Measurements from ENCODE around the gene GALNT2.

DNA sequence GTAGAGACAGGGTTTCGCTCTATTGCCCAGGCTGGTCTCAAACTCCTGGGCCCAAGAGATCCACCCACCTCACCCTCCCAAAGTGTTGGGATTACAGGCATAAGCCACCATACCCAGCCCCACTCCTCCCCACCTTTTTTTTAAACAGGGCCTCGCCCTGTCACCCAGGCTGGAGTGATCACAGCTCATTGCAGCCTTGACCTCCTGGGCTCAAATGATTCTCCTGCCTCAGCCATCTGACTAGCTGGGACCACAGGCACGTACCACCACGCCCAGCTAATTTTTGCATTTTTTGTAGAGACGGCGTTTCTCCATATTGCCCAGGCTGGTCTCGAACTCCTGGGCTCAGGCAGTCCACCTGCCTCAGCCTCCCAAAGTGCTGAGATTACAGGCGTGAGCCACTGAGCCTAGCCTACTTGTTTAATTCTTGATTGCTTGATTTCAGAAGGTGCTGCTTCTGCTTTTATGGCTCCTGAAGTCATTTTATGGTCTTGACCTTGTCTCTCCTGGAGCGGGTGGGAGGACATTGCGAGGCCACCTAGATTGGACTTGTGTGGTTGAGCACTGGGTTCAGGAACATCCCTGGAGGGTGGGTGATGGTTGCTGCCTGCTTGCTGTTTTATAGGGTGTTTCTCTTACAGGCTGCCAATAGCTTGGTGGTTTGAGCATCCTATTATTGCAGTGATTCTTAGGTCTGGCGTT is 81.9 kb downstream of the GALNT2 start:
- TF ChIP-seq TAF1 (IDR thresholded peaks at IDR 0.05; ENCODE audit: borderline replicate concordance, insufficient read depth, low read length) (no peak), POLR2AphosphoS5 (IDR thresholded peaks at IDR 0.05; ENCODE audit: low read depth, low read length) (no peak), SIN3A (IDR thresholded peaks at IDR 0.05; ENCODE audit: borderline replicate concordance, insufficient read depth, low read length) (no peak), FOXP2 (optimal IDR thresholded peaks at IDR 0.05; ENCODE audit: borderline replicate concordance, extremely low read depth, extremely low read length, insufficient read depth) (no peak)
- TF ChIP-seq, protein P1, sequence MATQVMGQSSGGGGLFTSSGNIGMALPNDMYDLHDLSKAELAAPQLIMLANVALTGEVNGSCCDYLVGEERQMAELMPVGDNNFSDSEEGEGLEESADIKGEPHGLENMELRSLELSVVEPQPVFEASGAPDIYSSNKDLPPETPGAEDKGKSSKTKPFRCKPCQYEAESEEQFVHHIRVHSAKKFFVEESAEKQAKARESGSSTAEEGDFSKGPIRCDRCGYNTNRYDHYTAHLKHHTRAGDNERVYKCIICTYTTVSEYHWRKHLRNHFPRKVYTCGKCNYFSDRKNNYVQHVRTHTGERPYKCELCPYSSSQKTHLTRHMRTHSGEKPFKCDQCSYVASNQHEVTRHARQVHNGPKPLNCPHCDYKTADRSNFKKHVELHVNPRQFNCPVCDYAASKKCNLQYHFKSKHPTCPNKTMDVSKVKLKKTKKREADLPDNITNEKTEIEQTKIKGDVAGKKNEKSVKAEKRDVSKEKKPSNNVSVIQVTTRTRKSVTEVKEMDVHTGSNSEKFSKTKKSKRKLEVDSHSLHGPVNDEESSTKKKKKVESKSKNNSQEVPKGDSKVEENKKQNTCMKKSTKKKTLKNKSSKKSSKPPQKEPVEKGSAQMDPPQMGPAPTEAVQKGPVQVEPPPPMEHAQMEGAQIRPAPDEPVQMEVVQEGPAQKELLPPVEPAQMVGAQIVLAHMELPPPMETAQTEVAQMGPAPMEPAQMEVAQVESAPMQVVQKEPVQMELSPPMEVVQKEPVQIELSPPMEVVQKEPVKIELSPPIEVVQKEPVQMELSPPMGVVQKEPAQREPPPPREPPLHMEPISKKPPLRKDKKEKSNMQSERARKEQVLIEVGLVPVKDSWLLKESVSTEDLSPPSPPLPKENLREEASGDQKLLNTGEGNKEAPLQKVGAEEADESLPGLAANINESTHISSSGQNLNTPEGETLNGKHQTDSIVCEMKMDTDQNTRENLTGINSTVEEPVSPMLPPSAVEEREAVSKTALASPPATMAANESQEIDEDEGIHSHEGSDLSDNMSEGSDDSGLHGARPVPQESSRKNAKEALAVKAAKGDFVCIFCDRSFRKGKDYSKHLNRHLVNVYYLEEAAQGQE (IDR thresholded peaks at IDR 0.05; ENCODE audit: insufficient read depth in 1 of 2, low read depth in 2 of 2, low read length in 2 of 2): no peak
